SK-N-SH (cell line): ENCODE data around the gene LMX1A.

Source experiments
- CTCF ChIP-seq: fragments of 200-600 bp; sonication (generic); IDR thresholded peaks from 2 replicates; pipeline ENCODE4 v1.6.1; 2017; ENCODE audit warnings: antibody characterized with exemption, mild to moderate bottlenecking, moderate library complexity
- EP300 ChIP-seq, 2 experiments: IDR thresholded peaks; 2 replicates each; pipeline versions ENCODE4 v1.4.0 to v1.6.1; 2012; ENCODE audit warnings: borderline replicate concordance in 1 of 2, low read depth in 1 of 2, low read length in 1 of 2

DNA sequence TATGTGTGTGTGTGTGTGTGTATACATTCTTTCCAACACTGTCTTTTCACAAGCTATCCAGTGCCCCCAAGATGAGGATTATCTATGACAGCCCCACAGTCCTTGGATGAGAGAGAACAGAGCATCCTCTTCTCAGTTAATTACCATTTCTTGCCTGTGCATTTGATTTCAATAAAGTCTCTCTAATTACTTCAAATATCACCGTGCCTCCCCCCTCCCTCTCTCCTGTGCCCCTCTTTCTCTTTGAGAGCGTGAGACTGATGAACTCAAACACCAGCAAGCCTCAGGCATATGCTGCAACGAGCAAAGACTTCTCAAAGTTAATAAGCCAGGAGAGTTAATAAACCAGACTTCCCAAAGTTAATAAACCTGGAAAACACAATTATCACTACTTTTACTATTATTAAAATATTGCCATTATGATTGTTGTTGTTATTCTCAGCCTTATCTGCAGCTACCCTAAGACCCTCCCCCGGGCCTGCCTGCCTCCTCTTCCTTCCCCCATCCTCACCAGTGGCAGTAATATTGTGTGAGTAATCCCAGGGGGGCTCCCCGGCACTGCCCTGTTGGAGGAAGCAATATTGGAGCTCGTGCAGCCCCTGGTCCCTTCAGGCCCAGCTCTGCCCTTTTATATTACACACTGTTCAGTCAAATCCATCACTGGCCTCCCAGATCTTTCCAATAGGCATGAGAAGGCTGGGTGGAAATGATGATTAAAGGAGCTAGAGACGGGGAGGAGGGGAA, 30.9 kb downstream of the LMX1A start:
- TF ChIP-seq CTCF (no peak), EP300 (IDR thresholded peaks at IDR 0.05; ENCODE audit: borderline replicate concordance in 1 of 2, low read depth in 1 of 2, low read length in 1 of 2) (no peak)
